ENCODE measurements around the gene MTFP1.

MTFP1 gene

GRCh38 chr22:30423301-30423958, 2.1 kb upstream of the MTFP1 start:
- TF ChIP-seq, protein P1, sequence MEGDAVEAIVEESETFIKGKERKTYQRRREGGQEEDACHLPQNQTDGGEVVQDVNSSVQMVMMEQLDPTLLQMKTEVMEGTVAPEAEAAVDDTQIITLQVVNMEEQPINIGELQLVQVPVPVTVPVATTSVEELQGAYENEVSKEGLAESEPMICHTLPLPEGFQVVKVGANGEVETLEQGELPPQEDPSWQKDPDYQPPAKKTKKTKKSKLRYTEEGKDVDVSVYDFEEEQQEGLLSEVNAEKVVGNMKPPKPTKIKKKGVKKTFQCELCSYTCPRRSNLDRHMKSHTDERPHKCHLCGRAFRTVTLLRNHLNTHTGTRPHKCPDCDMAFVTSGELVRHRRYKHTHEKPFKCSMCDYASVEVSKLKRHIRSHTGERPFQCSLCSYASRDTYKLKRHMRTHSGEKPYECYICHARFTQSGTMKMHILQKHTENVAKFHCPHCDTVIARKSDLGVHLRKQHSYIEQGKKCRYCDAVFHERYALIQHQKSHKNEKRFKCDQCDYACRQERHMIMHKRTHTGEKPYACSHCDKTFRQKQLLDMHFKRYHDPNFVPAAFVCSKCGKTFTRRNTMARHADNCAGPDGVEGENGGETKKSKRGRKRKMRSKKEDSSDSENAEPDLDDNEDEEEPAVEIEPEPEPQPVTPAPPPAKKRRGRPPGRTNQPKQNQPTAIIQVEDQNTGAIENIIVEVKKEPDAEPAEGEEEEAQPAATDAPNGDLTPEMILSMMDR (IDR thresholded peaks at IDR 0.05; ENCODE audit: low read depth, low read length): no peak
- H3K4me3 ChIP-seq (ENCODE audit: low read depth, low read length): peak overlapping the region; percentile 62

DNA sequence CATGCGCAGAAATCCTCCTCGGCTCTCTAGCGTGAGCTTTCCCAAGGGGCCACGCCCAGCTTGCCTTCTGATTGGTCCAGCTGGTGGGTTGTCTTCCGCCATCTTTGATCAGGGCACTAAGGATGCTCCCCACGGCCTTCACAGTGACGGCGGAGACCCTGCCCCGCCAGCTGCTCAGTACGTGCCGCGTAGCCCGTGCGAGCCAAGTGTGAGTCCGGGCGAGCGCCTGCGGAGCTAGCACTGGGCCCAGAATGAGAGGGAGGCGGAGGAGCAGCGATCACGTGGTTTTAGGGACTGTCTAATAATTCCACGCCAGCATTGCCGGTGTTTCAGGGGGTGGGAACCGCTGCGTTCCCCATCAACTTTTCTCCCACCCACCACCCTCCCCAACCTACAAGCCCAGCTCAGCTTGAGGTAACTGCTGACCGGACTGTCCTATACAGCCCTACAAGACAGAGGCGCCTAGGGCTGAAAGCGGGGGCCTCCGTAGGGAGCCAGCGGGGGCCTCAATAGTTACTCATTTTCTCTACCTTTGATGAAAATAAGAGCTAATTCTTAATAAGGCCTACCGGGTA, 1.5 kb upstream of the MTFP1 start:
- TF ChIP-seq, protein P1 (IDR thresholded peaks at IDR 0.05; ENCODE audit: low read depth, low read length): no peak
- H3K4me3 ChIP-seq (ENCODE audit: low read depth, low read length): peak overlapping the region; percentile 62

GRCh38 chr22:30424534-30425326, 838 bp upstream of the MTFP1 start:
- TF ChIP-seq, protein P1 (IDR thresholded peaks at IDR 0.05; ENCODE audit: low read depth, low read length): no peak

GRCh38 chr22:30425327-30425615, 297 bp upstream of the MTFP1 start:
- H3K4me3 ChIP-seq (ENCODE audit: low read depth, low read length): peak overlapping the region; percentile 77
- TF ChIP-seq, protein P1 (IDR thresholded peaks at IDR 0.05; ENCODE audit: low read depth, low read length): no peak

More at GRCh38 chr22:30424534-30425326, 838 bp upstream of the MTFP1 start:
- peak overlapping the region; percentile 77 for H3K4me3 ChIP-seq (ENCODE audit: low read depth, low read length)

DNA sequence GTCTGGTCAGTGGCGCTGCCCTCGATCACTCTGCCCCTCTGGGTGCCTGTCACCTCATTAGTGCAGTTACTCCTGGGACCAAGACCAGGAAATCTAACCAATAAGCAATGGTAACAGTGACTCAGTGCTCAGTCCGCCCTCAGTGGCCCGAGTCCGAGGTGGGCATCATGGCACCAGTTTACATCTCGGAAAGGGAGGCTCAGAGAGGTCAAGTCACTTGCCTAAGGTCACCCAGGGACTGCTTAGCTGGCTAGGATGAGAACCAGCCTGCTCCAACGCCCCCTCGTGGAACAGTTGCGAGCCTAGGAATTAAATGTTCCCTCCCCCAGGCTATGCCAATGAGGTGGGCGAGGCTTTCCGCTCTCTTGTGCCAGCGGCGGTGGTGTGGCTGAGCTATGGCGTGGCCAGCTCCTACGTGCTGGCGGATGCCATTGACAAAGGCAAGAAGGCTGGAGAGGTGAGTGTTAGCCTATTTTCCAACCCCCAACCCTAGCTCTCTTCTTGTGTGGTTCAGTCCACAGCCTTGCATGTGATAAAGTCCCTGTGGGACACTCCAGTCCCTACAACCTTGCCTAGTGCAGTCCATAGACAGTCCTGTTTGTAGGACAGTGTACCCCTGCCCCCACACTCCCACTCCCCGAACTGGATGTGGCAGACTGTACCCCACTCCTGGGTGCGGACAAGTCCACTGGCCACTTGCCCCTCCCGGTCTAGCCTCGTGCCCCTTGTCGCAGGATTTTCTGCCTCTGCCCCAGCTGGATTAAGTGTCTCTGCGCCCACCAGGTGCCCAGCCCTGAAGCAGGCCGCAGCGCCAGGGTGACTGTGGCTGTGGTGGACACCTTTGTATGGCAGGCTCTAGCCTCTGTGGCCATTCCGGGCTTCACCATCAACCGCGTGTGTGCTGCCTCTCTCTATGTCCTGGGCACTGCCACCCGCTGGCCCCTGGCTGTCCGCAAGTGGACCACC, 1.1 kb downstream of the MTFP1 start:
- TF ChIP-seq, protein P1 (IDR thresholded peaks at IDR 0.05; ENCODE audit: low read depth, low read length): peak; percentile 57
- H3K4me3 ChIP-seq (ENCODE audit: low read depth, low read length): peak overlapping the region; percentile 77

GRCh38 chr22:30427871-30428270, 2.3 kb downstream of the MTFP1 start:
- TF ChIP-seq, protein P1 (IDR thresholded peaks at IDR 0.05; ENCODE audit: low read depth, low read length): no peak
- no peak overlapping the region for H3K4me3 ChIP-seq (ENCODE audit: low read depth, low read length)

All from WI38 (cell line).